GM21717 (cell line): ENCODE measurements around the gene XPR1.
A peak's percentile ranks its signal among the peaks of the same experiment; 100 is the strongest.

Experiments used
- ATAC-seq: cut with Tn5 transposase; IDR thresholded peaks from one replicate; pipeline ENCODE4 v1.9.1; 2021; ENCODE audit warnings: mild to moderate bottlenecking, moderate library complexity; ENCODE audit not compliant: unreplicated experiment

The XPR1 gene

DNA sequence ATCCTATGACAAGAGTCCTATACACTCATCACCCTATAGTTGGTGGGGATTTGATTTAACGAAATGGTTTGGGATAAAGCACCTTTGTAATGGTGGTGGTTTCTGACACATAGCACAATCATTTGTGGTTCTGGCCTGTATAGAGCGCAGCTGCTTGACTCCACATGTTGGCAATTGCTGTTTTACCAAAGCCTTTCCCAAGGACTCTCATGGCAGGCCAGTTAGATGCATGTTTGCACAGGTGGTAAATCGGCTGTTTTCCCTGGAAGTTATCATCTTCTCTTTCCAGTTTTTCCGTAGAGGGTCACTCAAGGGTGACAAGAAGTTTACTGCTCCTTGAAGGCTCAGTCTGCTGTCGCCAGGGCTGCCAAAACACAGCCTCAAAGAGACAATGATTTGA lies 17.1 kb upstream of the XPR1 start:
- ATAC-seq, result no peak

DNA sequence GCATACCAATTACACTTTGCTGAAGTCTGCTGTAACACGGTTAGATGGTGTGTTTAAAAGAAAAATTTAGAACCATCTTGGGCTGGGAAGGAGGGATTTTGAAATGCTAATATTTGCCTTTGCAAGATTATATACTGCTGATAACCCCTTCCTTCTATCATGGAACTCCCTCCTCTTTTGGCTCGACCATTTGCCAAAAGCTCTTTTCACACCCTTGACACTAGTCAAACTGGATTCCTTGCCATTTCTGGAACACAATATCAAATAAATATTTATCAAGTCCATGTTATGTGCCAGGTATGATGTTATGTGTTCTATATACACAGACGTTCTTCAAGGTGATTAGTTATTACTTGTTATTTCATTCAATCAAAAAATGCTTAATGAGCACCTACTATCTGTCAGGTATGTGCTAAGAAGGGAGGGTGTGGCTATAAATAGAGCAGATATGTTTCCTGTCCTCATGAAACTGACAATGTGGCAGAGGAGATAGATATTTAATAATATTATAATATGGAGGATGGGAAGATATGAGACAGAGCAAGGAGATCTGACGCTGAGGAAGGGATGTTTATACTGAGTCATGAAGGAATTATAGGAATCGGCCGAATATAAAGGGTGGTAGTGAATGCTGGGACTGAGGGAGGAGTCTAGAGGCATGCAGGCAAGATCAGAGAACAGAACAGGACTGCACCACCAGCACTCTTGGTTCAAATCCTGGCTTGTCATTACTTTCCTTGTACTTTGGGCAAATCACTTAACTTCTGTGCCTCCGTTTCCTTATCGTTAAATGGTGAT lies 16.1 kb upstream of the XPR1 start:
- ATAC-seq, result no peak

DNA sequence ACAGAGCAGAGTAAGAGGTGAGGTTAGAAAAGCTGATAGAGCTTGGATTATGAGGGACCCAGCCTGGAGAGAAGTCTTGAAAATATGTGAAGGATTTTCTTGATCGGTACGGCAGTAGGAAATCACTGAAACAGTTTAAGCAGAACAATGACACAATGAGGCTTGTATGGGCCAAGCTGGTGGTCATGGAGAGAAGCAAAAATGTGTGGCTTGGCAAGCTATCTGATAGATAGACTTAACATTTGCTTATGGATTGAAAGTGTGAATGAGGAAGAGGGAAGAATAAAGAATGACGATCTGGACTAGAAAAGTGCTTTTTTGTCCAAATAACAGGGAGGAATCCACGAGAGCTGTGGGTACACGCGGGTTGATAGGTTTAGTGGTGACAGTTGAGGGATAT lies 15.4 kb upstream of the XPR1 start:
- ATAC-seq, result no peak

DNA sequence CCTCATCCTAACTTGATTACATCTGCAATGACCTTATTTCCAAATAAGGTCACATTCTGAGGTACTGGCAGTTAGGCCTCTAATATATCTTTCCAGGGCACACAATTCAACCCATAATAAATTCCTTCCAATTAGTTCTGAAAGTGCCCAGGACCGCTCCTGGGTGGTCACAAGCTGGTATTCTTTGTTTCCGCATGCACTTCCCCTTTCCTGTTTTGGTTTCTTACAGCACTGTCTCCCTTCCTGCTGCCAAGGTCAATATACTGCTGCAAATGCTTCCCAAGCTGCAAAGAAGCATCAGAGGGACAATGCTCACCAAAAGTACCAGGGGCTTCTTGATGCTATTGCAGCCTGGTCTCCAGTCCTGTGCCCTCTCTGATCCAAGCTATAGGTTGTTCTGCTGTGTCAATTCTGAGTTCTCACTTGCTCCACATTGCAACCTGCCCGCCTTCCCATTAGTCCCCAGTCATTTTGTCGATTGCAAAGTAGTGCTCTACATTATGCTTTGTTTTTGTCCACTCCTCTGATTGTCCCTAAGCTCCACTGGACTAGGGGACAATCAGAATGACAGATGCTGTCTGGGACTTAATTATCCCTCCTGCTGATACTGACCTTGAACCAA lies 13.9 kb upstream of the XPR1 start:
- no peak for ATAC-seq

DNA sequence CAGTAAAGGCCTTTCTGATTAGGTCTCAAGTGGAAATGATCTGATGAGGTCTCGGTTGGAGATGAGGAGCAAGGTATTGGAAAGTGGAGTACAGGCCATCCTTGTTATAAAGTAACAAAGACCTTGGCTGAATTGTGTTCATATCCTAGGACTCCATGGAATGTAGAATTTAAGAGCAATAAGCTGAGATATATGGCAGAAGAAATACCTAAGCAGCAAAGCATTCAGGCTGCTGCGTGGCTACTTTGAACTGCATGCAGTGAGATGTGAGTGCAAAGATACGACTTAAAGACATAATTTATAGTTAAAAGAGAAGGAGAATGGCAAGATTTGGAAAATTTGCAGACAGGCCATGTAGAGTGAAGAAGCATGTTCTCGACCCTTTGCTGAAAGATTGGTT lies 11.2 kb upstream of the XPR1 start:
- no peak for ATAC-seq

DNA sequence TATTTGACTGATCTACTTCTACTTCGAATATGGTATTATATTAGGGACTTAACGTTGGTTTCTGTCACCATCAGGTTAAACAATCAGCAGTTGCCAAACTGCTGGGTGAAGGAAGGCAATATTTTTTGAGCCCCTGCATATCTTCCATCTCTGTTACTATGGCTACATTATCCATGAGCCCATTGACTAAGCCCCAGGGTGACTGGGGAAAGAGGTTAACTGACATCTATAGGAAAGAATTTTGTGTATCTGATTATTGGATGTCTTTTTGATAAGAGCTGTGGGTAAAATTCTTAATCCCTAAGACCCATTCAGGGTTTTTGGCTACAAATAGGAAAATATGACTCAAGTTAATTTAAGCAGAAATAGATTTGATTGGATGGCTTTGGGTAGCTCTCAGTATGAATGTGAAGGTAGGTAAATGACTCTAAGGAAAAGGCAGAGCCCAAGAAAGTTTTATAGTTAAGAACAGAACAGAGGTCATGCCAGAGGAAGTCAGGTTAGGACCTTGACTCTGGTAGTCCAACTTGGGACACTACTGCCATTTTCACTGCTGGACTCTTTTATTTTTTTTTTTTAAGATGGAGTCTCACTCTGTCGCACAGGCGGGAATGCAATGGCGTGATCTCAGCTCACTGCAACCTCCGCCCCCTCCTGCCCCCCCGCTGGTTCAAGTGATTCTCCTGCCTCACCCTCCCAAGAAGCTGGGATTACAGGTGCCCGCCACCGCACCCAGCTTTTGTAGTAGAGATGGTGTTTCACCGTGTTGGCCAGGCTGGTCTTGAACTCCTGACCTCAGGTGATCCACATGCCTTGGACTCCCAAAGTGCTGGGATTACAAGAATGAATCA lies 8.9 kb upstream of the XPR1 start:
- no peak for ATAC-seq

DNA sequence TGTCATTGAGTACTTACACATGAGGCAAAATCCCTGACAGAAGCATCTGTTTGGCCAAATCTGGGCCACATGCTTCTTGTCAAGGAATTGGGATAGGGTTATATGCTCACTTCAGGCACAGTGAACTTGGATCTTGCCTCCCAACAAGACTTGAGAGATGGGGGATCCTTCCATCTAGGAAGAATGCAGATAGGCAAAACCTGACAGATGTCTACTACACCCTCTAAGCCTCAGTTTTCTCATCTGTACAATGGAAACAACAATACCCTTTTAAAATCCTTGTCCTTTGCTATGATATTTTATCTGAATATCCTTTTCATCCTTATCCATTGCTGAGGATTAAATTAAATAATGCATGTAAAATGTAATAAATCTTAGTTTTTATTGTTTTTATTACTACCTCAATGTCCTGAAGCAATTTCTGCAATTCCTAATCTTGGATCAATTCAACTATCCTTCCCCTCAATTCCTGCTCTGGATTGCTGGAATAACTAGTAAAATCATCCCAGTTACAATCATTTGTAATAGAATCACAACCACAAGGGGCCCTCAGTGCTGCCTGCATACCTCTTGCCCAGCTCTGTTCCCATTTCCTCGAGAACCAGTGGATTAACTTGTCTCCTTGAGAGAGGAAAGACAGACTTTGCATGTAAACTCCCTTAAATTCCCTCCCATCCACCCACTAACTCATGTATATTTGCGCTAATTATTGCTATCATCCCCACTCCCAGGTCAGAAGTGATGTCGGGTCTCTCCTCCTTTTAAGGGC lies 8.1 kb upstream of the XPR1 start:
- ATAC-seq, result no peak

DNA sequence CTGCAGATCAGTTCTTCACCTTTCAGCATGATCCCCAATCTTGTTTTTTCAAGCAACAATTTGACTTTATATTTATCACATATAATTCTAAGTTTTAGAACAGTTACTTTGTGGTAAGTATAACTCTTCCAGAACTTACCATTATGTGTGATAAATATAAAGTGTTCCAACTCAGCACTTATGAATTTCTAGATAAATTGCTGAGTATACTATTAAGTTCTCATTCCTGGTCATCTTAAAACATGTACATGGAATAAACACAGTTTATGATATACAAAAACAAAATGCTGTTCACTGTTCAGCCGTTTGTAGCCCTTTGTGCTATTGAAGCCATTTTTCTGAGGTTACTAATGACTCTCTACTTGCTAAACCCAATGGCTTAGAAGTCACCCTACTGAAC lies 5.1 kb upstream of the XPR1 start:
- no peak for ATAC-seq

DNA sequence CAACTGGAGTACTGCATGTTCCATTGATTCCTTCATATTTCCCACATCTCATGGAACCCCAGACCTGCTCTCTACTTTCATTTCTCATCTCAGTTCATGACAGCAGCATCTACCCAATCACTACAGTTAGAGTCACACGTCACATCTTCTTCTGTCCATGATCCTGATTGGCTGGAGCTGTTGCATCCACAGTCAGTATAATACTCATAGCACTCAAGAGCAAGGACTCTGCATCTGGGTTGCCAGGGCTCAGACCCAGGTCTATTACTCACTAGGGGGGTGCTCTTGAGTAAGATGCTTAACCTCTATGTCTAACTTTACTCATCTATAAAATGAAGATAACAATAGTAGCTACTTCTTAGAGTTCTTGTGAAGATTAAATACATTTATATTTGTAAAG lies 4.4 kb upstream of the XPR1 start:
- no peak for ATAC-seq

DNA sequence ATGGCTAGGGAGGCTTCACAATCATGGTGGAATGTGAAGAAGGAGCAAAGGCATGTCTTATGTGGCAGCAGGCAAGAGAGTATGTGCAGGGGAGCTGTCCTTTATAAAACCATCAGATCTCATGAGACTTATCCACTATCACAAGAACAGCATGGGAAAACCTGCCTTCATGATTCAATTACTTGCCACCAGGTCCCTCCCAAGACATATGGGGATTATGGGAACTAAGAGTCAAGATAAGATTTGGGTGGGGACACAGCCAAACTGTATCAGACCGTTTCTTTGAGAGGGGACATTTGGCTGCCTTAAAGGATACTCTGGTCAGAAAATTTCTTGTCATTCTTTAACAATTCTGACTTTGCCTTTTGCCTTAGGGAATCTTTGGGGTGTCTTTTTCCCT lies 3.2 kb upstream of the XPR1 start:
- ATAC-seq, result no peak

DNA sequence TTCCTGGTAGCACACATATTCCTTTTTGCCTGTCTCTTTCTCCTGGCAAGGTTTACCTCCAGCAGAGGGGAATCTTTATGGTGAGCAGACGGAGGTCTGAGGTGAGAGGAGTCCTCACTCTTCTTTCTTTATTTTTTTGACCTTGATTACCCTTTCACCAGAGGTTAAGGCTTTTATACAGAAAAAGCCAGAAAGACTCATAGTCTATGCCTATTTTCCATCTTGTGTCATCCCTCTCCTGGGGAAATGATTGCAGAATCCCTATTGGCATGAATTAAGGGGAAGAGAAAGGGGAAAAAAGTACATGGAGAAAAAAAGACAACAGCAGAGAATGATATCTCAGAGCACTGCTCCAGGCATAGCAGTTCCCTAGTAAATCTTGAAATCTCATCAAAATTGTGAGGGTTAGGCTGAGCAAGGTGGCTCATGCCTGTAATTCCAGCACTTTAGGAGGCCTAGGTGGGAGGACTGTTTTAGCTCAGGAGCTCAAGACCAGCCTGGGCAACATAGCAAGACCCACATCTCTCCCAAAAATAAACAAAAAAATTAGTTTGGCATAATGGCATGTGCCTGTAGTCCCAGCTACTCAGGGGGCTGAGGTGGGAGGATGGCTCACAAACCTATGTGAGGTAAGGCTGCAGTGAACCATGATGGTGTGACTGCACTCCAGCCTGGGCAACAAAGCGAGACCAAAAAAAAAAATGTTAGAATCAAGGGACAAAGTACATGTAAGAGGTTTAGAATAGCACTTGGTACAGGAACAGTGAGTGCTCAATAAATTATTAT lies 1.2 kb upstream of the XPR1 start:
- ATAC-seq, result no peak

DNA sequence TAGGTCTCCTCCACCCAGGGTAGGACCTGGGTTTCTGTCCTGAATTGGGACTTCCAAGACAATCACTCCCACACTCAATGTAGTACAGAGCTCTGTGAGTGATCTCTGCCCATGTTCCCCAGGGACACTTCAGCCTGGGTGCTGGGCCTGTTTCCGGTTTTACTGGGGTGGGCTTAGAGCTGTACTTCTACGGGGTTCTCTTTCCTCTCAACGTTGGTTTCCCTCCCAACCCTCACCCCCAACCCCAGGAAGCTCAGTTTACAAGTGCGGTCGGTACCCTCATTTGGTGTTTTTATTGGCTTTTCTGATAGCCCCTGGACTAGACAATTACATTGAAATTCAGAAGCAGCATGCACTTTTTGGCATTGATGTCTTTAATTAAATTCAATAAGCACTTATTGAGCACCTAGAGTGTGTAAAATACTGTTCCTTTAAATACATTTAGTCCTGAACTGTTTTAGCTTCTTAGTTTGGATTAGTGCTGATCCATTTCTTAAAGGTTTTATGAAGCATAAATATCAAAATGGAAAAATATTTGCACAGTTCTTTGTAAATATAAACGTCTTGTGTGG lies 542 bp upstream of the XPR1 start:
- ATAC-seq, result no peak

DNA sequence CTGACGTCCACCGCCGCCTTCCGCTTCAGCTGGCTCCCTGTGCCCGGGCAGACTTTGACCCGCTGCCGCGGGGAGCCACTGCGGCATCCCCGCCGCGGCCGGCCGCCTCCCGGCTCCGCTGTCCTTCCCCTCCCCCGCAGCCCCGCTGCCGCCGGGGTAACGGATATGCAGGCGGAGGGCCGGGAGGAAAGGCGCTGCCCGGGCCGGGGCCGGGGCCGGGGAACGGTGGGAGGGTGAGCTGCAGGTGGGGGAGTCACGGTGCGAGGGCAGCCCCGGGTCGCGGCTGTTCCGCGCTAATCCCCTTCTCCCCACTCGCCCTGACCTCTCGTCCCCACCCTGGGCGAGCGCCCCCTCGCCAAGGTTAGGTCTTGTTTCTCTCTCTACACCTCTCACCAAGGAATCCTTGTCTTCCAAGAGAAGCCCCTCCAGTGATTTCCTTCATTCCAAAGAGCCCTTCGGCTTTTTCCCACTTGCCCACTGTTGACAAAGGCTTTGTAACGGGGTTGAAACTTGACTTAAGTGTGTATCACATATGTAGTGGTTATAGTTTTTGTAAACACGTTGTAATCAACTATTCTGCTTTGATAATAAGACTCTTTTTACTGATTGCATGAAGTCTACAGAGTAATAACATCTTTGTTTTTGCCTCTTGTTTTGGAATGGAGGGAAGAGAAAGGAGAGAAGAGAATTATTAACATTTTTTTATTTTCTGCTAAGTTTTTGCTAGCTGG lies 669 bp downstream of the XPR1 start:
- peak; percentile 47 for ATAC-seq

DNA sequence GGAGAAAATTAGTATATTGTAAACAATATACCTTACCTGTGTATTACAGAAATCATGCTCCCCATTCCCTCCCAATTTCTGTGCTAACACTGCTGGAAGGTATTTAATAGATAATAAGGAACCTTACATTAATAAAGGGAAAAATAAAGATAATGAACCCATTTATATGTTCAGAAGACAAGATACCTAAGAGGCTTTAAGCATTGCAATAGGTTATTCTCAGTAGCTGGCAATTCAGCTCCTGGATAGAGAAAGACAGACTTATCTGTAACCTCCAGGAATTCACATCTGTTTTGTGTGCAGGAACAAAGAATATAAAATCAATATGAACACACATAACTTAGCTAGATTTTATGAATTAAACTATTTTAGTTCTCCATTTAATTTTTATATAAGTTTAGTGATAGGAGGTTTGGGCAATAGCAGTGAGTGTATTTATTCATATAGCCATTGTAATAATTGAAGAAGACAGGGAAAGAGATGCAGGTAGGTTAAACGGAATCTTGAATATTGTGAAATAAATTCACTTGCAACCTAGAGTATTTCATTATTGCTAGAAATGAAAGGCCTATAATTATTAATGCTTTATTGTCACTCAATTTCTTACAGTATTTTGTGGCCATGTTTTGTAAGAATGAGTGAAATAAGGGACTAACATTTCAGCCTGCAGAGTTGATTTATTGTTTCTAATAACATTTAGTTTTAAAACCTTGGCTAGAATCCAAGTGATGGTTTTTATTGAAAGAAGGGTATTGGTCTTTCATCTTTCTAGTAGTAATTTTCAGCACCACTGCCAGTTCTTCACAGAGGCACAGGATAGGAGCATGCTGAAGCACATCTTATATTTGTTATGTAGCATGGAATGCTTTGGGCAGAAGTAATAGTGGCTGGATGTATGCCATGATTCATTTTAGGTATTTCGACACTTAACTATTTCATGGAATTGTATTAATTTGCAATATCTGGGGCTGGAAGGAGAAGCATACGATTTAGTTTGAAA lies 1.5 kb downstream of the XPR1 start:
- no peak for ATAC-seq

DNA sequence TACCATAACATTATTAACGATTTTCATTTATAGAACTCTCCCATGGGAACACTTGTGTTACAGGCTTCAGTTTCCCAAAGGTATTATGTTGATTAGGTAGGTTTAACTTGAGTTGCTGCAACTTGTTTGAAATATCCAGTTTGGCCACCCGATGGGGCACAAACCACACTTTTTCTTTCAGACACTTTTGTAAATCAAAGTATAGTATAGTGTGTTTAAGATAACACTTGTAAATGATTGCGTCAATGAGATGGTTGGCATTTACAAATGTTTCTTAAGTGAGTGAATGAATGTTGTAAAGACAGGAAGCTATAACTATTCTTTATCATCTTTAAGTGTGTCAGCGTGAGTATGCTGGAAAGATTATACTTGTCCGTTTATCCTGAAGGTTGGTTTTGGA lies 4.3 kb downstream of the XPR1 start:
- ATAC-seq, result no peak

DNA sequence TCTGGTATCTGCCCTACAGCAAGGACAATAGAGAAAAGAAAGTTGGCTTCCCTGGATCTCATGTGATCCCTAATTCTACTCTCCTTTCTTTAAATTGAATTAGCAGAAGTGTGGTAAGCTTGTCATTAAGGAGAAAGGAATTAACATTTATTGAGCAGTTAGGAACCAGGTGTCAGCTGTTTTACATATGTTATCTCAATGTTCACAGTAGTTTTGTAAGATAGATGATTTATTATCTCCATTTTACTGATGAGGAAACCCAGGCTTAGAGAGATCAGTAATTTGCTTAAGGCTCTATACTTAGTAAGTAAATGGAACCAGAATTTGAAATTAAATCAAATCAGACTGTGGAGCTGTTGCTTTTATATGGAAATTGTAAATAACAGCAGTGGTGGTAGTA lies 8.0 kb downstream of the XPR1 start:
- ATAC-seq, result no peak

DNA sequence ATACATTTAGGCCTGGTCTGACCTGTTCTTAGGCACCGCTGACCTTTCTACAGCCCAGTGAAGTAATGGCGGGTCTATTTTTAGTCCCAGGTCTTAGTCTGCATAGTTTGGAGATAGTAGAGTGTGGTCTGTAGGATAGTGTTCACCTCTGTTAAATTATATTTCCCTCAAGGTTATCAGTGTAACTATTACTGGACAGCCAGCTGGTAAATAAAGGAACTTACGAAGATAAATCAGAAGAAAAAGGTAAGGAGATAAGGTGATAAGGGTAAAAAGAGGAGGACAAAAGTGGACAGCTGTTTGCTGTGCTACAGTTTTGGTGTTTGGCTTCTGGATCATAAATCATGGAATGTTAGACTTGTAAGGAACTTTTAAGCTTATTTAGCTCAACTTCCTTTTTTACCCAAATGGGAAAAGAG lies 8.7 kb downstream of the XPR1 start:
- no peak for ATAC-seq

DNA sequence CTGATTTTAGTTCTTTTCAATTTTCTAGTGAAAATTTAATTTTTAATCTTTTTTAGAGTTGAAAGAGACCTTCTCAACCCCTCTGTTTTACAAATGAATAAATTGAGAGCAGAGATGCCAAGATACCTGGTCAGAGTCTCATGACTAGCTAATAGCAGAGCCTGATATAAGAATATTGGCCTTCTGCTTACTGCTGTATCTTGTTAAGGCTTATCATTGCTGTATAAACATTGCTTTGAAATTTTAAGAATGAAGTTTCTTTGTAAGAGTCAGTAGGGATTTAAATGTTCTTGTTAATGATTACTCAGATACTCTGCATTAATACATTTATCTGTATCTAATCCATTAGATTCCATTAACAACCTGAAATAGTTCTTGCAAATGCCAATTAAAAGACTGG lies 9.8 kb downstream of the XPR1 start:
- ATAC-seq, result no peak
